MV-4-11 (cell line): Measurements from ENCODE around the gene REPS1.
"Not testable (repeated sequence)": the region's sequence is repeated elsewhere in the genome, so short reads cannot be mapped to it uniquely, and the experiment has no call there.

ENCODE experiments used
- DNase-seq: peaks from one replicate; lab custom pipeline; 2025; lab: John Stamatoyannopoulos, UW

Gene REPS1

DNA sequence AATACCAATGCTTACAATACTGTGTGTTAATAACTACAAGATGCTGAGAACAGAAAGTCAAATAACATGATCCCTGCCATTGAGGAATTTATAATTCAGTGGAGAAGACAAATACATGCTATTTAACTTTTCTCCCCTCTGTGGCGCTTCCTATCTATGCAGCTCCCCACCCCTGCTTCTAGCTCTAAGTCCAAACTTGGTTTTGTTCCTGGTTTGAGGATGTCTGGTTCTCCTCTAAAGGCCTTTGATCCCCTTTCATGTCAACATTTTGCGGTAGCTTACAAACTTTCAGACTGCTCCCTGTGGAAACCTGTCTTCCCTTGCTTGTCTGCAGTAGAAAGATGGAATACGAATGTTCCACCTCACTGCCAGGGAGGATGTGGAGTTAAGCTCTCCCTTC, 18.4 kb upstream of the REPS1 start:
- DNase-seq, result no peak

DNA sequence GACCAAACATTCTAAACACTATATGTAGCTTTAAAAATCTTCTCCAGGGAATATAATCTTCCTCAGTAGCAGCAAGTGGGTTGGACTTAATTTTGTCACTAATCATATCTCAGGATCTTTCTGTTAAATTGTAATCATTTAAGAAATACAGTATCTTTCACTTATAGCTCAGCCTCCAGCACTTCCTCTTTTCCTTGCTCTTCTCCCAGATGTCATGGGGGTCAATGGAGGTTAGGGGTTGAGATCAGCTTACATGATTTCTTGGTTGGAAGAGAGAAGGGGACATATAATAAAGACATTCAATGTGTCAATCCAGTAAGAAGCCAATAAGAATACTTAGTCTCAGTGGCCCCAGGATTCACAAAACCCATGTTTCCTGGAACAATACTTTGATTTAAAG, 15.7 kb upstream of the REPS1 start:
- DNase-seq, result peak; percentile 76

DNA sequence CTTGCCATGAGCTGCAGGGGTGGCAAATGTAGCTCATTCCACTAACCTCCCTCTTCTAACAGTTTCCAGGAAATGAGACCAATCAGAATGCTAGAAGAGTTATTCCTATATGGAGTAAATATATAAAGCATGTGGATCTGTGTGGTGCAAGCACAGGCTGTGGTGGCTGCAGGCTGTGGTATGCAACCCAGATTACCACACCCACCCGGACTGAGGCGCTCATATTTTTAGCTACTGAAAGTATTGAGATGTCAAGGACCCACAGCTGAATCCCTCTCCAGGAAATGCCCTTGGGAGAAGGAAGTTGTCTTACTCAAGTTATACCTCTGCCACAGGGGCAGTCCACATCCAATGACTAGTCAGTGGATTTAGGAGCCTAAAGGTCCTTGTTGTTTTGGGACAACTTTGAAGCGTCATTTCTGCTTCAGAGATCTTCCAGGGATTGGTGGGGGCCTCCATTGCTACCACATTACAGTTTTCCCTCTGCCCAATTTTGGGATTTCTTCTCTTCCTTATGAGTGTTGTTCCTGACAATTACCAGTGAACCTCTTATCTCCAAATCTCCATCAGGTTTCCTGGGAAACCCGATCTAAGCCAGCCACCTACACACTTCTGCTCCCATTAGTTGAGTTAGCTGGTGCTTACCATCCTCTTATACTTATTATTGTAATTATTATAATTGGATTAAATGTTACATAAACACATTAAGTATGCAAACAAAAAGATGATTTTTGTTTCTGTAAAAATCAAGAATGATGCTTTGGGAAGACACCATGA, 12.1 kb upstream of the REPS1 start:
- DNase-seq, result peak; percentile 95

DNA sequence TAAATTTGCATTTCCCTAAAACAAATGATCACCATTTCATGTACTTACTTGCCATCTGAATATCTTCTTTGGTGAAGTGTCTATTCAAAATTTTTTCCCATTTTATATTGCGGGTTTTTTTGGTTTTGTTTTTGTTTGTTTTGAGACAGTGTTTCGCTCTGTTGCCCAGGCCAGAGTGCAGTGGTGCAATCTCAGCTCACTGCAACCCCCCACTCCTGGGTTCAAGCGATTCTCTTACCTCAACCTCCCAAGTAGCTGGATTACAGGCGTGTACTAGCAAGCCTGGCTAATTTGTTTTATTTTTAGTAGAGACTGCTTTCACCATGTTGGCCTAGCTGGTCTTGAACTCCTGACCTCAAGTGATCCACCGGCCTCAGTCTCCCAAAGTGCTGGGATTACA, 9.1 kb upstream of the REPS1 start:
- no peak for DNase-seq

DNA sequence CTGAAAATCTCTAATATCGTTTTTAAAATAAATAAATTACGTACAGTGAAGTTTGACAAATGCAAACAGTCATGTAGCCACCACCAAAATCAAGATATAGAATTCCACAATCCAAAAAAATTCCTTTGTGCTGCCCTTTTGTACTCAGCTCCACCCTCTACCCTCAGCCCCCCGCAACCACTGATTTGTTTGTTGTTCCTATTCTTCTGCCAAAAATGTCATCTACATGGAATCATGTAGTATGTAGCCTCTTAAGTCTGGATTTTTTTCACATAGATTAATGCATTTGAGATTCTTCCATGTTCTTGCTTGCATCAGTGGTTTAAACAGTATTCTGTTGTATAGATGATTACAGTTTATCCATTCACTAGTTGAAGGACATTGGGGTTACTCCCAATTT, 8.5 kb upstream of the REPS1 start:
- DNase-seq, result no peak

DNA sequence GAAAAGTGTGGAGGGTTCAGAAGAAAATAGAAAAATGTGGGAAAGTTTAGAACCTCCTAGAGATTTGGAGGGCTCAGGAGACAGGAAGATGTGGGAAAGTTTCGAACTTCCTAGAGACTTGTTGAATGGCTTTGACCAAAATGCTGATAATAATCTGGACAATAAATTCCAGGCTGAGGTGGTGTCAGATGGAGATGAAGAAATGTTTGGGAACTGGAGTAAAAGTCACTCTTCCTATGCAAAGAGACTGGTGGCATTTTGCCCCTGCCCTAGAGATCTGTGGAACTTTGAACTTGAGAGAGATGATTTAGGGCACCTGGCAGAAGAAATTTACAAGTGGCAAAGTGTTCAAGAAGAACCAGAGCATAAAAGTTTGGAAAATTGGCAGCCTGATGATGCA, 5.4 kb upstream of the REPS1 start:
- not testable (repeated sequence) for DNase-seq

DNA sequence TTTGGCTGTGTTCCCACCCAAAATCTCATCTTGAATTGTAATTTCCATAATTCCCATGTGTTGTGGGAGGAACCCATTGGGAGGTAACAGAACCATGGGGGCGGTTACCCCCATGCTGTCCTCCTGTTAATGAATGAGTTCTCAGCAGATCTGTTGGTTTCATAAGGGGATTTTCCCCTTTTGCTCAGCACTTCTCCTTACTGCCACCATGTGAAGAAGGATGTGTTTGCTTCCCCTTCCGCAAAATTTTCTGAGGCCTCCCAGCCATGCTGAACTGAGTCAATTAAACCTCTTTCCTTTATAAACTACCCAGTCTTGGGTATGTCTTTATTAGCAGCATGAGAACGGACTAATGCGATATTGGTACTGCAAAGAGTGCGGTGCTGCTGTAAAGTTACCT, 4.9 kb upstream of the REPS1 start:
- DNase-seq, result peak; percentile 70

DNA sequence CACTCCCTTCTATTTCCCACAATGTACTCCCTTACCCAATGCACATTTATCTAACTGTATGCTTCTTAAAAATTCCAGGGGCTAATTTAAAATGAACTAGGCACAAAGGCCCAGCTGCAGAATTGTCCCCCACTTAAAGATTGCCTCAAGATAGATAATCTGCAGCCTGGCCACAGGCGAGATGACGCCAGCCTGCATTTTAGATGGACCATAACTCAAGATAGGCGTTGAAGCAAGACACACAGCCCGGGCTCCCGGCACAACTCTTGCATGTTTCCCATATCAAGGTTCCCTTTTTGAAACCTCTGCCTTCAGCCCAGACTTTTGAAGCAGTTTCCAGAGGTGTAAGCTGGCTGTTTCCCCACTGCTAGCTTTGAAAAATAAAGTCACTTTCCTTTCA, 3.2 kb upstream of the REPS1 start:
- DNase-seq, result peak; percentile 64

DNA sequence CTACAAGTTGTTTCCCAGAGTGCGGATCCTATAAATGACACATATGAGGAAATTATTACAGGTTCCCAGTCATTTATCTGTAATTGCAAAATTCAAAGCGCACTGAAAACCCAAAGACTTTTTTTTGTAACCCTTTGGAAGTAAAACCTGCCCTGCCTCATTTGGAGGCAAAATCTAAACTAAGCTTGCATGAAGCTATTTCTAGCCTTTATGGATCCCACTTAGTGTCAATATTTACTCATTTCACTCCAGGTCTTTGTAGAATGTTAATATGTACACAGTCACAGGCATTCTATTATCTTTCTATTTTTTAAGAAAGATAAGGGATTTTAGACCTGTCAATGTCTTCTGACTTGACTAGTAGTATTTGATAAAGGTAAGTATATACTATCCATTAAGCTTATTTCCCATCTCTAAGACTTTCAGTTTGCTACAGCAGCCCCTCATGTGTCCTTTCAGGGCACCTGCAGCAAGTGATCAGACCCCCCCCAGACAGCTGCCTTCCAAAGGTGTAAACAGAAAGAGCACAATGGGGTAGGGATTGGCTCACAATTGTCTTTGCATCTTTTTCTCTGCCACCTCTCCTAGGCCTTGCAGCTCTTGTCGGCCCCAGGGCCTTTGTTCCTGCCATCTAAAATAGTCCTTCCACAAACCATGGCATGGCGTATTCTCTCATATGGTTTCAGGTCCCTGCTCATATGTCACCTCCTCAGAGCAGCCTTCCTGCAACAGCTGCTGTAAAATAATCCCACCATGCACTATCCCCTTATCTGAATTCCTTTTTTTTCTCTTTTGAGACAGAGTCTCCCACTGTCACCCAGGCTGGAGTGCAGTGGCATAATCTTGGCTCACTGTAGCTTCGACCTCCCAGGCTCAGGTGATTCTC, 1.3 kb upstream of the REPS1 start:
- no peak for DNase-seq

DNA sequence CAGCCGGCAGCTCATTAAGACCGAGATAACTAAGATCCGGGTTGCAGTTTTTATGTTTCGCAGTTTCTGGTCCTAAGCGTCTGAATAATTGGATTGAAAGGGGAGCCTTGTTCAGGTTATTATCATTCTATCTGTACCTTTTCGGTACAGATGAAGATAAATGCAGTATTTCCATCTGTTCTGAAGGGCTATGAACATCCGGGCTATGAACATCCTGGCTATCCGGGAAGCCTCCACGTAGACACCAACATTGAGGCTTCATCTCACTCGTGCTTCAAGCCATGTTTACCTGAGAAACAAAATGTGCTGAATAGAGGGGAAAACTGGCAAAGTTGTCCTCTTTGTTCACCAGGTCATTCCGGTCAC, 399 bp upstream of the REPS1 start:
- DNase-seq, result no peak

DNA sequence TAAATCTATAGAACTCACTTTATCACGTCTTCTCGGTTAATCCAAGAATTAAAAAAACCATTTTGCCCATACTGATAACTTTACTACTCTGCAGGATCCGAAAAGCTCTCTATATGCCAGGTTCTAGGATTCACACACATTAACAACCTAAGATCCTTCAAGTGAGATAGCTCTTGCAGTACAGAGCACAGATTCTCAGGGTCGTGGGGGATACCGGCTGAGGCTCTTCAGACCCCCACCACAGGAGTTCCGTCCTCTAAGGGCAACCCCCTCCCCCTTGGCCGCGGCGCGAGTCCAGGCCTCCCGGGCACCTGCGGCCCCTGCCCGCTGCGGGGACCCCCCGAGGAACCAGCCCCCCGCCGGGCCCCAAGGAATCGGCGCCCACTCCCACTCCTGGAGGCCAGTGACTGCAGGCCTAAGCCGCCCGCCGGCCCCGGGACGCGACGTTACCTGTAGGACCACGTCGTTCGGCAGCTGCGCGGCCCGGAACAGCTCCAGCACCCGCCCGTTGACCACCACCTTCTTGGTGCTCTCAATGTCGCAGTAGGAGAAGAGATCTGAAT, 892 bp downstream of the REPS1 start:
- DNase-seq, result no peak

DNA sequence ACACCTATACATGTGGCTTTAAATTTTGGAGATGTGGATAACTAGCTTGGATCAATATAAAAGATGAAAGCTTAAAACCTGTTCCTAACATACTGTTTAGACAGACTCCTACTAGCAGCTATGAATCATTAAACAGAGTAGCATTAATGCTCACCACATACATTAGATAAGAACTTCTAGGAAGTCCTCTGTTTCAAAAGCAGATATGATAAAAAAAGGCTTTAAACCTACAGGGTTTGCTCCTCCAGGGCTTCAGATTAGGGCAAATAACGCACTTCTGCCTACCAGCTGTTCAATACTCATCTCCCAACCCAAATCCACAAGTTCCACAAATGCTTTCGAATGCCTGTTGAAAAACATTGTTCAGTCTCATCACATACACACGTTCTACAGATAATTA, 1.5 kb downstream of the REPS1 start:
- peak; percentile 56 for DNase-seq

DNA sequence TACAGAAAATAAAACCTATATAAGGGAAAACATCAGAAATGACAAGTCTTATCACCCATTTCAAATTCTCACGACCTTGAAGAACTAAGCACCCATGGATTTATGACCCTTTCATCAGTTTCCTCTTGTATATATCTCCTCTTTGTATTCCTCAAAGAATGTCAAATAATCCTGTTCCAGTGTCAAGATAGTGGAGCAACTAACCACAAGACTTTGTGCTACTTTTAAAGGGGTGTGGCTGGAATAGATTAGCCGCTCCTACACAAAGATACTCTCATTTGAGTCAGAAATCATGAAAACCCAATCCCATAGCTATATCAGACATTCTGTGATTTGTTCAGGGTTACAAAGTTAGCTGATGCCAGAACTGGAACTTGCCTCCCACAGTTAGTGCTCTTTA, 6.6 kb downstream of the REPS1 start:
- DNase-seq, result no peak

DNA sequence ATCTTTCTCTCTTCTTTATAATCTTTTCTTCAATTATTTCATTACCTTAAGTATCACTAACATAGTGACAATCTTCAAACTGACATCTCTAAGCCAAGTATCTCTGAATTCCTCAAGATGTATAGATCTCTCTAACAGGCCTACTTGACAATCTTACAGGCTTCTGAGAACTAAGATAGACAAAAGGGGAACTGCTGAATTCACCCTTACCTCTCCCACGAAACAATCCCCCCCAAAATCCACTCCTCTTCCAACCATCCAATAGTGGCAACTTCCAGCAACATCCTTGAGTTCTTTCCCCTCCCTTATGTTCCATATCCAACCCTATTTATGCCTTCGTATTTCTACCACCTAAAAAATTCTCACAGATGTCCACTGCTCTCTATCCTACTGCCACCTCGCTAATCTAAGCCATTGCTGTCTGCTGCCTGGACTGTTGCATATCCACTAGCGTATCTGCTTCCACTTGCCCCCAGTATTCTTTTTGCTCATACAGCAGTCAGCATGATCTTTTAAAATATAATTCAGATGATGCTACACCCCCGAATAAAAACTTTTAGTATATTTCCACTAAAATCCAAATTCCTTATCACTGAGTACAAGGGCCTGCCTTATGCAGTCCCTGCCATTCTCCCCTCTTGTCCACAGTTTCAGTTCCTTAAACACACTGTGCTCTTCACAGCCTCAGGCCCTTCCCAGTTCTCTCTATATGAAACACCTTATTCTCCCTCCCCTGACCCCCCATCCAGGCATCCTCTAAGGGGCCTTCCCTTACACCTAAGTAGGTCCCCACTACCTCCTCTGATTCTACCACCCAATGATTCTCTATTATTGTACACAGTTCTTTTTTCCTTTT, 8.0 kb downstream of the REPS1 start:
- DNase-seq, result peak; percentile 62

DNA sequence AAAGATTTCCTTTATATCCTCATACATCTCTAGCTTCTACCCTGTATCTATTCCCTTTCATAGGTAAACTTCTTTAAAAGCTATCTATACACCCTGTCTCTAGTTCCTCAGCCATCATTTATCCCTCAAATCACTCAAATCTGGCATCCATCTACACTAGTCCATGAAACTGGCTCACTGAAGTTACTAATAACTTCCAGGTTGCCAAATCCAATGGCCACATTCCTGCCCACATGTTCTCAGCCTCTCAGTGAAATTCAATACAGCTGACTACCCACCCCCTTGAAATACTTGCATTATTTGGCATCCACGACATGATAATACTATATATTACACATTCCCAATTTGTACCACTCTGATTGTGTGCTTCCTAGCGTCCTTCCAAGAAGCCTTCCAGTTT, 8.7 kb downstream of the REPS1 start:
- DNase-seq, result no peak

DNA sequence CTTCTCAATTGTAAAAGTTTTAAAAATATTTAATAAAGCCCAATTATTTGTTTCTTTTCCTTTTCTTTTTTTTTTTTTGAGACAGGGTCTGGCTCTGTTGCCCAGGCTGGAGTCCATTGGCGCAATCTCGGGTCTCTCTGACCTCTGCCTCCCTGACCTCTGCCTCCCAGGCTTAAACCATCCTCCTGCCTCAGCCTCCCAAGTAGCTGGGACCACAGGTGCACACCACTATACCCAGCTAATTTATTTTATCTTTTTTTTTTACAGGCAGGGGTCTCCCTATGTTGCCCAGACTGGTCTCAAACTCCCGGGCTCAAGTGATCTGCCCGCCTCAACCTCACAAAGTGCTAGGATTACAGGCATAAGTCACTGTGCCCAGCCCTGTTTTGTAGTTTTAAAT, 9.8 kb downstream of the REPS1 start:
- DNase-seq, result no peak

DNA sequence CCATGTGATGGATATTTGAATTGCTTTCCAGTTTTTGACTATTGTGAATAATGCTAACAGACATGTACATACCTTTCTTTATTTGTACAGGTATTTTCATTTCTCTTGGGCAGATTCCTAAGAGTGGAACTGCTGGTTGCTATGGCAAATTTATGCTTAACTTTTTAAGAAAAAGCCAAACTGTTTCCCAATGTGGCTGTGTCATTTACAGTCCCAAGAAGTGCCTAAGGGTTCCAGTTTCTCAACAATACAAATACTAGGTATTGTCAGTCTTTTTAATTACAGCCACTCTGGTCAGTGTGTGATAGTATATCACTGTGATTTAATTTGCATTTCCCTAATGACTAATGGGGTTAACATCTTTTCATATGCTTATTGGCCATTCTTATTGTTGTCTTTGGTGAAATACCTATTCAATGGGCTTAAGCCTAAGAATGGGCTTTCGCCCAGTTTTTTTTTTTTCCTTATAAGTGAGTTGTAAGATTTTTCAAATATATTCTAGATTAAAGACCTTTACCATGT, 10.3 kb downstream of the REPS1 start:
- DNase-seq, result no peak

DNA sequence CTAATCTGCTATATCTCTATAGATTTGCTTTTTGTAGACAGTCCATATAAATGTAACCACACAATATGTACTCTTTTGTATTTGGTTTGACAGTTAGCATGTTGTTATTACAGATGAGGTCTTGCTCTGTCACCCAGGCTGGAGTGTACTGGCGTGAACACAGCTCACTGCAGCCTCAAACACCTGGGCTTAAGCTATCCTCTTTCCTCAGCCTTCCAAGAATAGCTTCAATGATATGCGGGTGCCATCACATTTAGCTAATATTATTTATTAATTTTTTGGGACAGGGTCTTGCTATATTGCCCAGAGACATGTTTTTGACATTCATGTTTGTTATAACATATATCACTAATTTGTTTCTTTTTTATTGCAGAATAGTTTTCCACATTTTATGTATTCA, 10.8 kb downstream of the REPS1 start:
- no peak for DNase-seq

DNA sequence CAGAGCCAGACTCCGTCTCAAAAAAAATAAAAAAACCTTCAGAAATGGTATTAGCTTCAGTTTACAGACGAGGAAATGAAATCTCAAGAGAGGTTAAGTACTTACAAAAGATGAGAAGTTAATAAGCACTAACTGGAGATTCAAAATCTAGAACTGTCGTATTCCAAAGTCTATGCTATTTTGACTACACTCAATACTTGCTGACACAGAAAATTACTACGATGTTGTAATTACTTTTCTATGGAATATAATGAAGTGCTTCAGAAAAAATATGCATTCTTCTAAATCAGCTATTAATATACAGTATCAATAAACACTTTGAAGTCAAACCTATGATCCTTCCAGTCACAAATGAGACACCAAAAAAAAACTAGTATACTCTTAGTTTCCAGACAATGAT, 12.2 kb downstream of the REPS1 start:
- DNase-seq, result no peak

DNA sequence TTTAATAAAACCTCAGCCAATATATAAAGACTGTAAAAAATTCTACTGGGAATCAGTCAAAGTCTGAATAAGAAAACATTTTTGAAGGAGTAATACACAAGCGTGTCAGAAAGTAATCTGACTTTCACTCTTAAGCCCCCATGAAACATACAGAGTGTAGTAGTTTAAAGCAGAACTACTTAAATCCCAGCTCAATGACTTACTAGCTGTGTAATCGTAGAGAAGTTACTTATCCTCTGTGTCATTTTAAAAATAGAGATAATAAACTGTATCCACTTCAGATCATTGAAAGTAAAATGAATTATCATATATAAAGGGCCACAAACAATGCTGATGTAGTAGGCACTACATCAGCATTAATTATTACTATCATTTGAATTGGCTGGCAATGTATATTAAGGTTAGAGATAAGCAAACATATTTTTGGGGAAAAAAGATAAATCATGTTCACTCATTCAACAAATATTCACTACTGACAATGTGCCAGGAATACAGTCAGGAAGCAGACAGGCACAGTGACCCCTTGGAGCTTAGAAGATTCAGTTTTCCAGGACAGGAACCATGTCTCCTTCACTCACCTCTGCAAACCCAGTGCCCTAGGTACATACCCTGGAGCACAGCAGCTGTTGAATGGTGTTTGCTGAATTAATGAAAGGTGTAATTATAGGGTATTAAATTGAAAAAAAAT, 14.4 kb downstream of the REPS1 start:
- DNase-seq, result no peak

DNA sequence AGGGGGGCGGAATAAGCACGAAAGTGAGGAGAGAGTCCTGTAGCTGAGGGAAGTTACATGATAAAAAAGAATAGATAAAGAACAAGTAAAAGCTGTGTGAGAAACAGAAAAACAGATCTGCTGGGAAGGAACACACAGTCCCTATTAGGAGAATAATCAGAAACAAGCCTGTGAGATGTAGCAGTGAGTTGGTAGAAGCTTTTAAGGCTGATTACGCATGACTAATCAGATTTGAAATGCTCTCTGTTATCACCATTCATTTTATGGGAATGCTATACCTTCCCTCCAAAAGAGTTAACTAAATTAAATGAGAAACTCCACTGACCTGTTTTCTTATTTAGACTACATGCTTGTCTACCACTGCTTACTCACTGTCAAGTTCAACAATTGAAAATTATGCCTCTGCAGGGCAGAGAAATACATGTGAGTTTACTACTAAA, 15.8 kb downstream of the REPS1 start:
- DNase-seq, result no peak
